ACC112 (cell line): ENCODE measurements around the gene CALD1.

ENCODE experiments used
- H2AFZ ChIP-seq: fragments of 200-600 bp; sonication (generic); one replicate; pipeline ENCODE4 v1.6.0; 2017; ENCODE audit warnings: antibody characterized with exemption, low read length; ENCODE audit not compliant: unreplicated experiment
- H3K27ac ChIP-seq: fragments of 200-600 bp; sonication (generic); 2 replicates; pipeline ENCODE4 v1.5.1; 2014; ENCODE audit warnings: low read depth, mild to moderate bottlenecking, antibody characterized with exemption, low read length, moderate library complexity
- H3K27me3 ChIP-seq: fragments of 200-600 bp; sonication (generic); 2 replicates; pipeline ENCODE4 v1.6.1; 2014; ENCODE audit warnings: mild to moderate bottlenecking, antibody characterized with exemption, low read length, moderate library complexity, mixed read lengths; ENCODE audit not compliant: insufficient read depth
- H3K36me3 ChIP-seq: fragments of 200-600 bp; sonication (generic); 2 replicates; pipeline ENCODE4 v1.6.1; 2016; ENCODE audit warnings: mild to moderate bottlenecking, antibody characterized with exemption, low read length, moderate library complexity, mixed read lengths; ENCODE audit not compliant: insufficient read depth
- H3K4me1 ChIP-seq: fragments of 200-600 bp; sonication (generic); one replicate; pipeline ENCODE4 v1.6.1; 2016; ENCODE audit warnings: low read length, mixed read lengths; ENCODE audit not compliant: insufficient read depth, unreplicated experiment, control insufficient read depth
- H3K4me3 ChIP-seq: fragments of 200-600 bp; sonication (generic); 2 replicates; pipeline ENCODE4 v1.5.1; 2014; ENCODE audit warnings: mild to moderate bottlenecking, low read depth, low read length
- H3K79me2 ChIP-seq: fragments of 200-600 bp; sonication (generic); one replicate; pipeline ENCODE4 v1.6.0; 2016; ENCODE audit warnings: low read length; ENCODE audit not compliant: control insufficient read depth, unreplicated experiment, insufficient read depth

Gene CALD1

DNA sequence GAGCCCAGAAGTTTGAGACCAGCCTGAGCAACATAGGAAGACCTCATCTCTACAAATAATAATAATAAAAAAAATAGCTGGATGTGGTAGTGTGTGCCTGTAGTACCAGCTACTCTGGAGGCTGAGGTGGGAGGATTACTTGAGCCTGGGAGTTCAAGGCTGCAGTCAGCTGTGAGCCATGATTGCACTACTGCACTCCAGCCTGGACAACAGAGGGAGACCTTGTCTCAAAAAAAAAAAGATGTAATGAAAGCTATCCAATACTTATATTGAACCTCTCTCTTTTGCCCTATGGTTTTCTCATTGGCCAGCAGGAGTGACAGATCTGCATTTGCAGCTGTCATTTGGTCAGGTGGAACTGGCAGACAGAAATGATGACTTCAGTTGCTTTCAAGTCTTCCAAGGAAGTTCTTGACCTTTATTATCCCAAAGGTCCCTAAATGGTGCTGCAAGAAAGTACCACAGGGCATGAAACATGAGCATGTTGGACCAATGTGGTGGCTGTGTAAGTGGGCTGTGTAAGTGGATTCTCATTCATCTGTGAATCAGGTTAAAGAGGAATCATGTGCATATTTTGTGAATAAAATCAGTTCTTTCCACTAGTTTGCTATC, 99.4 kb downstream of the CALD1 start:
- H3K36me3 ChIP-seq: no peaks in the 10 kb centered on the region
- H3K27ac ChIP-seq: no peak overlapping the region
- H3K4me1 ChIP-seq: peaks cover 19% of the 10 kb centered on the region
- H2AFZ ChIP-seq: no peak overlapping the region
- no peak overlapping the region for H3K4me3 ChIP-seq
- H3K79me2 ChIP-seq: peaks cover 8% of the 10 kb centered on the region
- no peaks in the 10 kb centered on the region for H3K27me3 ChIP-seq

DNA sequence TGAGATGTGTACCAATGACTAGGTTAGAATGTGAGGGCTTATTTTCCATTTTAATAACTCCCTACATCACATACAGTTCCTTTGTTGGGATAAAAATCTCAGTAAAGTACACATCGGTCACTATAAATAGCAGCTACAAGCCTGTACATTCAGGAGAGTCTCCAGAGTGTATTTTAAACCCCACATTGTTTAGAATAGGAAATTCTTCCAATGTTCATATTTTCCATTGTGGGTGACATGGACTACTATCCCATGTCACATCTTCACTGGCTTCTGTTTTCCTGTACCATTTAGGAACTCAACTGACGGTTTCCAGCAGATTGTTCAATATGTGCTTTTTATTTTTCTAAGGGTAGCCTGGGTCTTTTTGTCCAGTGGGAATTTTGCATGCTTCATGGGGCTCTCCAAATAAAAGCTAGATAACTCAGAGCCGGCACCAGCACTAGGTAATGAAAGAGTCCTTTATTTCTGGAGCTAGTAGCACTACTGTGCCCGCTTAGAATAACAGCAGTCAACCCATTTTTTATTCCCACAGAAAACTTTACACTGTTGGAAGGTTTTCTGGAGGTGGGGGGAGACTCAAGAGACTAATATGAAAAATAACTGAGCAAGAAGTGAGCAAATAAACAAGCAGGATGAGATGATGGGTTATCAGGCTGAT, 100.5 kb downstream of the CALD1 start:
- no peak overlapping the region for H3K4me3 ChIP-seq
- no peak overlapping the region for H2AFZ ChIP-seq
- no peak overlapping the region for H3K27ac ChIP-seq
- H3K4me1 ChIP-seq: peaks cover 20% of the 10 kb centered on the region
- H3K79me2 ChIP-seq: peaks cover 4% of the 10 kb centered on the region
- H3K36me3 ChIP-seq: no peaks in the 10 kb centered on the region
- no peaks in the 10 kb centered on the region for H3K27me3 ChIP-seq

DNA sequence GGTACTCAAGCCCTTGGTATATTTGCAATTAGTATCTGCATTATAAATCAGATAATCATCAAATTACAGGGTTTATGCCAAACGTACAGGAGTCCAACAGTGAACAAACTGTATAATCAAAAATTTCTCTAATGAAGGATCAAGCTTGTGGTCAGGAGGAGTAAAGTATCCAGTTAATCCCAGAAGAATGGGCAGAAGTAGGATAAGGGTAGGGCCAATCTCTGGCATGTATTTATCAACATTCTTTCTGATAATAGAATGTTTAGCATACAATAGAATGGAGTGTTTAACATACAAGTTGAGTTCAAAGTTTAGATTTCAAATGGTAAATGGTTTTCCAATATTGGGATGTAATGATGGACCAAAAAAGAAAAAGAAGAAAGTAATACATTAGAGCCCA, 103.0 kb downstream of the CALD1 start:
- Histone ChIP-seq H3K4me3 (no peak overlapping the region), H3K27me3 (no peaks in the 10 kb centered on the region), H3K36me3 (no peaks in the 10 kb centered on the region), H2AFZ (no peak overlapping the region), H3K27ac (no peak overlapping the region), H3K79me2 (no peaks in the 10 kb centered on the region), H3K4me1 (peaks cover 26% of the 10 kb centered on the region)

DNA sequence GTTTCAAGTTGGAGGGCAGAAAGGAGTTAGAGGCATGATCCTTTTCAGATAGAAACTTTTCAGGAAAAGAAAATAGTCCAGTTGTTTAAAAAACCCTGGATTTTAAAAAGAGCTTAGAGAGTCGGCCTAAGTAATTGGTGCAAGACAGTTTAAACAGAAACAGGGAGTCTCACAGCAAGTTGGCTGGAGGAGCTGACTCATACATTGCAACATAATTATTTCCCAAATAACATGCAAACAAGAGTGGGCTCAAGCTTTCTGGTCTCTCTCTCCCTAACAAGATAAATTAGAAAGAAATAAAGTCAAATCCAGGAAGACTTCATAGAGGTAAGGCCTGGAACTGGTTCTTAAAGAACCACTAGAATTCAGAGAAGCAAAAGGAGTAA, 106.5 kb downstream of the CALD1 start:
- no peaks in the 10 kb centered on the region for H3K36me3 ChIP-seq
- H3K4me1 ChIP-seq: peaks cover 43% of the 10 kb centered on the region
- peak overlapping the region; percentile 98 for H3K27ac ChIP-seq
- H2AFZ ChIP-seq: peak overlapping the region; percentile 69
- H3K4me3 ChIP-seq: peak overlapping the region; percentile 65
- H3K79me2 ChIP-seq: peaks cover 9% of the 10 kb centered on the region
- no peaks in the 10 kb centered on the region for H3K27me3 ChIP-seq

DNA sequence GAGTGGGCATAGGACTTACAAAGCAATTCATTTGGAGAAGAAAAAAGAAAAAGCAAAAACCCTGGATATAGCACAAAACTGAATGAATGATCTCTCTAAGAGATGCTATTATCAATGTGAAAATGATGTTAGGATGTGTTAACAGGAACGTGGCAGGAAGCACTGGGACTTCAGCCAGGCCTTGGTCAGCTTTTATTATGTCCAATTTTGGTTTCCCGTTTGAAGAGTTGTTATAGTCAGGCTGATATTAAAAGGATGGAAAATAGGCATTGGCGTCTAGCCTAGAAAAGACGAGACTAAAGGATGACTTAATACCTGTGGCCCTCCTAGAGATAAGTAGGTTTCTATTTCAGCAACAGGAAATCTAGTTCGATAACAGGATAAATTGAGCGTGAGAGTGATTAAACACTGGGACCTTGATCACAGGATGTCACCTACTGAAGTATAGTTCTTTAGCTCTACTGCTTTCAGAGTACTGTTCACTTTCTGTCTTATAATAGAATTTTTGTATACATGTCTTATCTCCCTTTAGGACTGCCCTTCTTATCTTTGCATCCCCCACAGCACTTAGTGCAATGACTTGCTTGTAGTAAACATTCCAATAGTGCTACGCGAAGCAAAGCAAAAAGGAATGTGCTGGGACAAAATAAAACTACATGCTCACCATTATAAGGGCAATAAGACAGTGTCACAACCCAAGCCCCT, 107.1 kb downstream of the CALD1 start:
- H3K4me1 ChIP-seq: peaks cover 45% of the 10 kb centered on the region
- H3K79me2 ChIP-seq: peaks cover 9% of the 10 kb centered on the region
- H3K36me3 ChIP-seq: no peaks in the 10 kb centered on the region
- peak overlapping the region; percentile 98 for H3K27ac ChIP-seq
- peak overlapping the region; percentile 69 for H2AFZ ChIP-seq
- peak overlapping the region; percentile 65 for H3K4me3 ChIP-seq
- no peaks in the 10 kb centered on the region for H3K27me3 ChIP-seq

DNA sequence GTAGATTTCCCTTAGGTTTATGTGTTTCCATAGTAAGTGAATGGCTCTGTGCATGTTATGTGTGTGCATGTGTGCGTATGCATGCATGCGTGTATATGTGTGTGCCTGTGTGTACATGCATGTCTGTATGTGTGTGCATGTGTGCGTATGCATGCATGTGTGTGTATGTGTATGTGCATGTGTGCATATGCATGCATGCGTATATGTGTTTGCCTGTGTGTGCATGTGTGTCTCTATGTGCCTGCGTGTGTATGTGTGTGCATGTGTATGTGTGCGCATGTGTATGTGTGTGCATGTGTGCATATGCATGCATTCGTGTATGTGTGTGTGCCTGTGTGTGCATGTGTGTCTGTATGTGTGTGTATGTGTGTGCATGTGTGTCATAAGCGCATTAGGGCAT, 108.1 kb downstream of the CALD1 start:
- Histone ChIP-seq H3K36me3 (no peaks in the 10 kb centered on the region), H3K4me3 (no peak overlapping the region), H3K79me2 (peaks cover 18% of the 10 kb centered on the region), H3K27me3 (no peaks in the 10 kb centered on the region), H3K27ac (peak overlapping the region; percentile 98), H2AFZ (no peak overlapping the region), H3K4me1 (peaks cover 45% of the 10 kb centered on the region)

DNA sequence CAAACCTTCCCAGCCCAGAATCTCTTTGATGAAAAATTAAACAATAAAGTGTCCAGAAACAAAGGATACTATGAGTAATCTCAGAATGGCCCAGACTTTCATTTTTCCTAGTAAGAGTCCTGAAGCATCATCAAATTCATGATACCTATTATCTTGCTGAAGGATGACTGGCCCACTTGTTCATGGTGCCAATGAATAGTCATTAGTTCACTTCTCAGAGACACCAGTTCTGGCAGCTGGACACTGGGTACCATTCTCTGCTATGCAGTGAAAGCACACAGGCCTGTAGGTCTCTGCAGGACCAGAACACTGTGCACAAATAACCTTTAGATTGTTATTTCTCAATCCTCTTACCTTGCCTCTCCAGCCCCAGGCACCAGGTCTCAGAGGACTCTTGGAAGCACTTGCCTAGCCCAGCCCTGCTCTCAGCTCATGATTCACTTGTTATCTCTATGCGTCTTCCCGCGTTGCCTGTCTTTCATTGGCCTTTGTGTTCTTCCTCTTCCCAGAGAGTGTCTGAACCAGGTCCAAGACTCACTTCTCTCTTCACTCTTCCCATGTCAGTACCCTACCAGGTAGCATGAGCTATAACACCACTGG, 108.8 kb downstream of the CALD1 start:
- Histone ChIP-seq H3K4me1 (peaks cover 51% of the 10 kb centered on the region), H2AFZ (no peak overlapping the region), H3K27me3 (no peaks in the 10 kb centered on the region), H3K4me3 (no peak overlapping the region), H3K27ac (no peak overlapping the region), H3K36me3 (no peaks in the 10 kb centered on the region), H3K79me2 (peaks cover 25% of the 10 kb centered on the region)

DNA sequence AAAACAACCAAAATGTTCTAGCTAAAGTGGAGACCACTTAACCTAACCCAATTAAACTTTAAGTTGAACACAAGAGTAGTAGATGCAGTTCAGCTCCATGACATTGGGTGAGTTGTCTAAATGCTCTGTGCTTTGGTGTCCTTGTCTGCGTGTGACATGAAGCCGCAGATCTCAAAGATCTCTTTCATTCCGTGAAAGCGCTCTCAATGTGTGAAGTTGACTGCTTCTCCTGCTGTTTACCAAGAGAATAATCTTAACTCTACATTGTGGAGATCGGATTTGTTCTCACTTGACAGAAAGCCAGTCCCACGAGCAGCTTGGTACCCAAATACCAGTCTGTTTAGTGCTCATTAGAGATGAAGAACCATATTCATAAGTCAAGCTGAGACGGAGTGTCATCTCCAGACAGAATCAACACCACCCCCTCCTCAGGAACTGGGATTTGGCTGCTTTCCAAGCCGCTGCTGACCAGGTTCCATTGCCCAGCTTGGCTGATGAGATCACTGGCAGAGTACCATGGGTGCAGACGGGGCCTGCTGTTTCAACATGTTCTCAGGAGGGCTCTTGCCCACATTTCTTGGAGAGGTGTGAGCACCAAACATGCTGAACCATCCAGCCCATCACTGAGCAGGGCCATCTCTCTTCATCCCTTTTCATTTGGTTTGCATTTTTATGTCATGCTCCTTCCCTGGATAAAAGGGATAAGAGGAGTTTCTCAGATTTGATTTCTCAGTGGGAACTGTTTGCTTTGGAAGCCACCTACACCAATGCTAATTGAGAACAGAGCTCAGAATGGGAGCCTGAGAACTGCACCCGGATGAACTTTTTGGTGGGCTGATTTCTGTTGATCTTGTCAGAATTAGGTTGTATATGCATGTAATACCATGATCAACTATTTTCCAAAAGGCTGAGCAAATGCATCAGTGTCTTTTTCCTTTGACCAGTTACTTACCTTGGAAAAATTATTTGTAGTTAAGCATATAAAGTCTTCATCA, 111.1 kb downstream of the CALD1 start:
- Histone ChIP-seq H2AFZ (no peak overlapping the region), H3K4me3 (peak overlapping the region; percentile 79), H3K79me2 (peaks cover 46% of the 10 kb centered on the region), H3K36me3 (peaks cover 11% of the 10 kb centered on the region), H3K4me1 (peaks cover 45% of the 10 kb centered on the region), H3K27me3 (no peaks in the 10 kb centered on the region), H3K27ac (peak overlapping the region; percentile 86)

DNA sequence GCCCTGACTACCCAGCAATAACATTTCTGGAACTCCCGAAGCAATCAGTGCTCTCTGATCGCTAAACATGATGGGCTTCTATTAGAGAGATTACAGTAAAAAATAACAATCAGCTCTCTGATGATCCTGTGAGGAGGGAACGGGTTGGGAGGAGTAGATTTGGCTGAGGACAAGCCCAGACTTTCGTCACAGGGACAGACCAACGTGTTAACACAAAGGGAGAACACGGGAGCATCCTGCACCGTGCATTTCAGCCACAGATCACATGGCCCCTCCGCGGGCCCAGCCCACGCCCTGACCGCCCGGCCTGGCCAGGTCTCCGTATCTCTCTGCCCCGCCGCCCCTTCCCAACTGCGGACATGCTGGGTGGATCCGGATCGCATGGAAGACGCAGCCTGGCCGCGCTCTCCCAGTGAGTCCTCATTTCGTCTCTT, 111.8 kb downstream of the CALD1 start:
- Histone ChIP-seq H3K79me2 (peaks cover 54% of the 10 kb centered on the region), H2AFZ (no peak overlapping the region), H3K36me3 (peaks cover 18% of the 10 kb centered on the region), H3K27me3 (no peaks in the 10 kb centered on the region), H3K4me1 (peaks cover 39% of the 10 kb centered on the region), H3K4me3 (peak overlapping the region; percentile 79), H3K27ac (peak overlapping the region; percentile 86)
